Gastroesophageal sphincter (tissue), 3 donors: ENCODE measurements around the gene CAMK1D.

Experiments used
- CTCF ChIP-seq, 4 experiments: fragments of 200-600 bp in 2 of 4; fragments of 450-650 bp in 2 of 4; sonication (generic) in 1 of 4; IDR thresholded peaks; one replicate each; pipeline ENCODE4 v1.5.1; 2017 to 2019; ENCODE audit warnings: antibody characterized with exemption in 4 of 4, mild to moderate bottlenecking in 2 of 4, moderate library complexity in 2 of 4
- POLR2AphosphoS5 ChIP-seq: sonication (generic); formaldehyde crosslinking; IDR thresholded peaks from one replicate; pipeline ENCODE4 v1.6.1; 2017; ENCODE audit warnings: antibody characterized with exemption

DNA sequence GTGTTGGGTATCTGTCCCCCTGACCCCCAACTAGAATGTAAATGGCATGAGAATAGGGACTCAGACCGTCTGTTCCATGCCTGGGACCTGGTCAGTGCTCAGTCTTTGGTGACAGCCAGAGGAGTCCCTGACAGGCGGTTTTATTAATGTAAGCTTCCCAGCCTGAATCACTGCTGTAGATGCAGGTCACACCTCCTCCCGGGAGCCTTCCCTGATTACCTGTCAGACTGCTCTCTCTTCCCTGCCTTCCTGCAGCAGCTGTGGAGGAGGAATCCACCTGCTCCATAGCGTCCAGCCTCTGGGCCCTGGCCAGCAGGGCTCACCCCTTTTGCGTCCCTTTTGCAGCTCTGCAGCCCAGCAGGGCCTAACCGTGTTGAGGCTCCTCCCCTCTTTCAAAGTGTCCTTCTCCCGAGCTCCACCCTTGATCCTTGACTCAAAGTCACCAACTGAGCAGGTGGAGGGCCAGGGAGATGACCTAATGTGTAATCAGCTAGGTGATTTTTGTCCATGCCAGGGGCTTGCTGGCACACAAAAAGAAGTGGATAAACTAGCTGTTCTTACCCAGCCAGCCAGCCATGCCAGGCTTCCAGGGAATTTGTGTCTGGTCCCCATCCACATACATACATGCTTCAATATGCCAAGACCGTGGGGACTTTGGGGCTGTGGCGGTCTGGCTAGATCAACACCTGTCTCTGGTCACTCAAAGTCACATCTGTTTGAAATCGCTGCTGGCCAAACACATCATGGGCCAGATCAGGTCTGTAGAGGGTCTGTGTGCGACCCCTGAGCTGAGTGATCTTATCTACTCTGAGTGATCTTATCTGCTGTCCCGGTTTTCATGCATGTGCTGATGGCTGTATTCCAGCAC, 457.1 kb downstream of the CAMK1D start:
- TF ChIP-seq CTCF (IDR thresholded peaks at IDR 0.05) (no peak), POLR2AphosphoS5 (no peak)
